Stimulated activated CD4-positive, alpha-beta T cell treated with anti-CD3 and anti-CD28 coated beads, TNF-alpha, amount 100 ng/mL, for 4 hours (primary cell): ENCODE measurements around the gene MTMR11.

ENCODE experiments used
- DNase-seq, 3 experiments: peaks; one replicate each; pipeline ENCODE4 v3.0.0-alpha.2; 2020; ENCODE audit warnings: low read depth in 3 of 3

The MTMR11 gene

GRCh38 chr1:149934356-149934755, 2.3 kb downstream of the MTMR11 start:
- DNase-seq: no peak

GRCh38 chr1:149933208-149933607, 3.5 kb downstream of the MTMR11 start:
- DNase-seq: no peak

- no peak for DNase-seq
Observed at GRCh38 chr1:149932474-149932873, 4.2 kb downstream of the MTMR11 start.

- DNase-seq: no peak
Observed at GRCh38 chr1:149931212-149931790, 5.4 kb downstream of the MTMR11 start.

- no peak for DNase-seq
Observed at GRCh38 chr1:149929856-149930255, 6.8 kb downstream of the MTMR11 start.

GRCh38 chr1:149928401-149928724, 8.3 kb downstream of the MTMR11 start:
- no peak for DNase-seq

GRCh38 chr1:149927563-149928400, 8.9 kb downstream of the MTMR11 start, which contains the start of gene SF3B4:
SF3B4 (minus strand) TSS chr1:149927803; CDS start chr1:149927759, 44 bp downstream.
- peak; percentile 89 to 92 (median 89) for DNase-seq

GRCh38 chr1:149927056-149927562, 9.6 kb downstream of the MTMR11 start:
- DNase-seq: no peak

GRCh38 chr1:149926296-149926695, 10.4 kb downstream of the MTMR11 start:
- no peak for DNase-seq

- no peak for DNase-seq
Observed at GRCh38 chr1:149925751-149926150, 10.9 kb downstream of the MTMR11 start.

GRCh38 chr1:149925345-149925744, 11.3 kb downstream of the MTMR11 start:
- no peak for DNase-seq

GRCh38 chr1:149923626-149924025, 13.1 kb downstream of the MTMR11 start:
- DNase-seq: no peak

GRCh38 chr1:149917571-149918144, 19.0 kb downstream of the MTMR11 start, which contains the start of gene SV2A:
SV2A (minus strand) TSS chr1:149917844; CDS start chr1:149913840, 4,004 bp downstream.
- peak; percentile 11 to 20 (median 16) for DNase-seq

- DNase-seq: no peak
Observed at GRCh38 chr1:149916898-149917252, 19.8 kb downstream of the MTMR11 start.

GRCh38 chr1:149916193-149916897, 20.3 kb downstream of the MTMR11 start:
- no peak for DNase-seq

GRCh38 chr1:149915429-149916192, 21.1 kb downstream of the MTMR11 start:
- DNase-seq: no peak

GRCh38 chr1:149914545-149914944, 22.1 kb downstream of the MTMR11 start:
- DNase-seq: no peak

- DNase-seq: no peak
Observed at GRCh38 chr1:149906570-149907075, 30.1 kb downstream of the MTMR11 start.

GRCh38 chr1:149903836-149904491, 32.7 kb downstream of the MTMR11 start:
- no peak for DNase-seq

- DNase-seq: peak; percentile 58 to 74 (median 68)
Observed at GRCh38 chr1:149899460-149900284, 37.0 kb downstream of the MTMR11 start, which contains the start of gene BOLA1. BOLA1 (plus strand) TSS chr1:149899568; CDS start chr1:149900060, 492 bp downstream.
